Tibial artery (tissue), 4 donors: ENCODE data around the gene KRTAP6-2.

Experiments used
- DNase-seq, 2 donors: peaks; one replicate each; pipeline ENCODE4 v3.0.0-alpha.2; 2019
- H3K27ac ChIP-seq, 2 donors: fragments of 200-600 bp; sonication (generic) in 1 of 2; 1 replicate in 1 of 2; 2 replicates in 1 of 2; pipeline ENCODE4 v1.5.1; 2018 to 2019; ENCODE audit warnings: mild to moderate bottlenecking in 1 of 2
- H3K27me3 ChIP-seq, 2 donors: fragments of 200-600 bp; sonication (generic) in 1 of 2; one replicate each; pipeline versions ENCODE4 v1.5.1 to v1.6.0; 2016 to 2019
- H3K36me3 ChIP-seq, 3 donors: fragments of 200-600 bp; sonication (generic) in 2 of 3; one replicate each; pipeline ENCODE4 v1.5.1; 2016 to 2019; ENCODE audit warnings: mild to moderate bottlenecking in 2 of 3
- H3K4me1 ChIP-seq, 4 donors: fragments of 200-600 bp; sonication (generic) in 2 of 4; 1 replicate in 3 of 4; 2 replicates in 1 of 4; pipeline ENCODE4 v1.5.1; 2016 to 2019
- H3K4me3 ChIP-seq, 2 donors: fragments of 200-600 bp; sonication (generic) in 1 of 2; 1 replicate in 1 of 2; 2 replicates in 1 of 2; pipeline ENCODE4 v1.5.1; 2018 to 2019; ENCODE audit warnings: mild to moderate bottlenecking in 2 of 2
- H3K9me3 ChIP-seq, 3 donors: fragments of 200-600 bp; sonication (generic) in 1 of 3; one replicate each; pipeline ENCODE4 v1.5.1; 2016 to 2019
- CTCF ChIP-seq, 2 experiments: fragments of 200-600 bp in 1 of 2; fragments of 450-650 bp in 1 of 2; IDR thresholded peaks; one replicate each; pipeline ENCODE4 v1.5.1; 2017 to 2019; ENCODE audit warnings: antibody characterized with exemption in 2 of 2, mild to moderate bottlenecking in 1 of 2, moderate library complexity in 1 of 2
- intact Hi-C: fragments of 100-400 bp; cut with DNase I; formaldehyde crosslinking; loops from one replicate; pipeline ENCODE4 v1.15.0; 2023; ENCODE audit warnings: low total_unique reads

KRTAP6-2 gene

DNA sequence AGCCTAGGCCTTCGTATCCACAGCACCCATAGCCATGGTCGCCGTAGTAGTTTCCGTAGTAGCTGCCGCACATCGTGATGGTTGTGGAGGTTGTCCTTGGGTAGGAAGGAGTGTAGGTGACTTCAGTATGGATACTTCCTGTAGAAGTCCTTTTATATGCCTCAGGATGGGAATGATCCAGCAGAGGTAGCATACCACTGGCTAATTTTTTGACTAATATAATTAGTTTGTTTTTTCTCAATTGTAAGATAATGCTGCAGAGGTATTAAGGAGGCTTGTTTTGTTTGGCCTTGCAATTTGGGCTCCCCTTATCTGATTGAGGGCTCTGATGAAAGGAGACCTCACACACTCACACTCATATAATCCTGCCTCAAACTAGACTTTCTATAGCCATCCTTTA is at the start of gene KRTAP6-2:
KRTAP6-2 (minus strand) TSS at position 101 of the 400 bp plus-strand sequence; CDS start at position 73, 28 bp downstream.
- no peaks in the 10 kb centered on the region for H3K4me1 ChIP-seq
- intact Hi-C loops, result no loop called here
- no peak within 1 kb of the TSS for H3K4me3 ChIP-seq
- no peak for DNase-seq
- H3K9me3 ChIP-seq, result no peaks in the 10 kb centered on the region
- H3K27ac ChIP-seq, result no peak within 1 kb of the TSS
- H3K27me3 ChIP-seq, result no peaks in the 10 kb centered on the region
- no peaks in the 10 kb centered on the region for H3K36me3 ChIP-seq
- no peak for TF ChIP-seq CTCF (IDR thresholded peaks at IDR 0.05)

DNA sequence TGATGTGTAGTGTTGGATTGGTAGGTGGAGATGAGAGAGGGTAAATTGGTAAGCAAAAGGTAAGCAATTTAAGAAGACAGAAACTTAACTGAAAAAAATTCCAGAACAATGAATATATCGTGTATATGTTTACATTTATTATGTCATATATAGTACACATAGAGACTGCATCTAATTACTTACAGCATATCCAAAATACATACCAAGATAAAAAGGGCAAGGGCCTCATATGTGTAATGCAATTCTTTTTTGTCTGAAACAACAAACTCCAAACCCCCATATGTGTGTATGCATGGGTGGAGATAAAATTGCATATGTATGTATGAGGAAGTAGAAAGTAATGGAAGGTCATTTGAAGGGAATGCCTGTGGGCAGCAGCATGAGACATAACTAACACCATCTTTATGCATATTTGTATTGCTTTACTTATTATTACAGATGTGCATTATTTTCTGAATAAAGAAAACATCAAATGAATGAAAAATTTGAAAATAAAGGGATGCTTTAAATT is 48.3 kb upstream of the KRTAP6-2 start:
- Histone ChIP-seq H3K9me3 (no peaks in the 10 kb centered on the region), H3K27ac (no peak overlapping the region), H3K4me3 (no peak overlapping the region), H3K36me3 (no peaks in the 10 kb centered on the region), H3K27me3 (no peaks in the 10 kb centered on the region), H3K4me1 (no peaks in the 10 kb centered on the region)
- intact Hi-C loops, result no loop called here
- DNase-seq, result no peak
- no peak for TF ChIP-seq CTCF (IDR thresholded peaks at IDR 0.05)

DNA sequence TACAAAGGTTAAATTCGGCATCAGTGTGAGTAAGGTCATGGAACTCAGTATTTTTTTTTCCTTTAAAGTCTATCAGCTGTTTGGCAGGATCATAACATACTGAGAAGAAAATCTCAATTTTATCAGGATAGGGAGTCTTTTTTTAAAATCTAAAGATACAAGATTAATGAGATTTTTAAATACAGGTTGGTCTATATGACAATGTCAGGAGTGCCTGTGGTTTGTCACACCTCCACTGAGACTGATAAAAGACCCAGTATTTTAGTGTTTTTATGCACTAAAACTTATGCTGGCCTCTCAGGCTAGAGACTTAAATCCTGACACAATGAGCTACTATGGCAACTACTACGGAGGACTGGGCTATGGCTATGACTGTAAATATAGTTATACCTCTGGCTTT is 43.9 kb upstream of the KRTAP6-2 start, which contains the start of gene KRTAP20-3:
KRTAP20-3 (plus strand) TSS at position 301 of the 400 bp plus-strand sequence.
- no peaks in the 10 kb centered on the region for H3K36me3 ChIP-seq
- H3K27me3 ChIP-seq, result no peaks in the 10 kb centered on the region
- H3K27ac ChIP-seq, result no peak within 1 kb of the TSS
- no peaks in the 10 kb centered on the region for H3K4me1 ChIP-seq
- H3K4me3 ChIP-seq, result no peak within 1 kb of the TSS
- no peaks in the 10 kb centered on the region for H3K9me3 ChIP-seq
- intact Hi-C loops, result no loop called here
- no peak for TF ChIP-seq CTCF (IDR thresholded peaks at IDR 0.05)
- DNase-seq, result no peak

- DNase-seq, result no peak
- Histone ChIP-seq H3K4me3 (no peak overlapping the region), H3K36me3 (no peaks in the 10 kb centered on the region), H3K4me1 (no peaks in the 10 kb centered on the region), H3K27ac (no peak overlapping the region), H3K9me3 (no peaks in the 10 kb centered on the region), H3K27me3 (no peaks in the 10 kb centered on the region)
- intact Hi-C loops, result no loop called here
- no peak for TF ChIP-seq CTCF (IDR thresholded peaks at IDR 0.05)
Observed at GRCh38 chr21:30638686-30639085, 40.0 kb upstream of the KRTAP6-2 start.

GRCh38 chr21:30634906-30635305 is 36.2 kb upstream of the KRTAP6-2 start, which contains the start of gene KRTAP20-2:
KRTAP20-2 (plus strand) TSS chr21:30635206; CDS start chr21:30635264, 58 bp downstream.
- Histone ChIP-seq H3K36me3 (no peaks in the 10 kb centered on the region), H3K4me3 (no peak within 1 kb of the TSS), H3K27me3 (no peaks in the 10 kb centered on the region), H3K9me3 (no peaks in the 10 kb centered on the region), H3K27ac (no peak within 1 kb of the TSS), H3K4me1 (no peaks in the 10 kb centered on the region)
- intact Hi-C loops, result no loop called here
- TF ChIP-seq CTCF (IDR thresholded peaks at IDR 0.05), result no peak
- DNase-seq, result no peak

DNA sequence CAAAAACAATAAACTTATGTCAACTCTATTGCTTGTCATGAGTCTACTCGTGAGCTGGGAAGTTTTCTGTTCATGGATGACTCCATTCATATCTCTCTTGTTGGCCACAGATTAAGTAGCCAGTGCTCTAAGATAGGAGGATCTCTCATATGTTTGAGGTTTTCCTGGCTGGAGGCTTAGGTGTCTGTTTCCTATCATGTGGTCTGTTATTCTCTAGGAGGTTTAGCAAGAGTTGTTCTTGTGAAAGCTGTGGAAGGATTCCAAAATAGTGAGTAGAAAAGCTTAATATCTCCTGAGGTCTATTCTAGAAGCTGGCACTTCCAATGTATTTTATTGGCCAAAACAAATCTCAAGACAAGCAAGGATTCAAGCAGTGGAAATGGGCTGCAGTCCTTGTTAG is 30.5 kb upstream of the KRTAP6-2 start:
- H3K4me3 ChIP-seq, result no peak overlapping the region
- no peaks in the 10 kb centered on the region for H3K36me3 ChIP-seq
- no peaks in the 10 kb centered on the region for H3K4me1 ChIP-seq
- intact Hi-C loops, result no loop called here
- H3K9me3 ChIP-seq, result peaks cover 0 to 5% (median 0%) of the 10 kb centered on the region in 3 donors
- no peak for DNase-seq
- H3K27ac ChIP-seq, result no peak overlapping the region
- TF ChIP-seq CTCF (IDR thresholded peaks at IDR 0.05), result no peak
- no peaks in the 10 kb centered on the region for H3K27me3 ChIP-seq
